K562 (cell line): ENCODE data around the gene RTCA. TPM values are rescaled to one million over a fixed set of nuclear protein-coding genes. Genes with fewer than 3 reads are reported as not detected.

Source experiments
- CBFA2T2 ChIP-seq: fragments of 450-650 bp; conservative IDR thresholded peaks from 2 replicates; pipeline ENCODE4 v1.6.1; 2017; ENCODE audit warnings: mild to moderate bottlenecking
- PKNOX1 ChIP-seq: fragments of 450-650 bp; IDR thresholded peaks from 2 replicates; pipeline ENCODE4 v1.6.1; 2016
- POU5F1 ChIP-seq: fragments of 150-350 bp; IDR thresholded peaks from 2 replicates; pipeline ENCODE4 v1.6.1; 2014; ENCODE audit warnings: borderline replicate concordance, low read length, low read depth, mild to moderate bottlenecking; ENCODE audit not compliant: partially characterized antibody
- PYGO2 ChIP-seq: fragments of 450-650 bp; IDR thresholded peaks from 2 replicates; pipeline ENCODE4 v1.6.1; 2016; ENCODE audit warnings: mild to moderate bottlenecking, missing genetic modification characterization, moderate library complexity, missing compliant biosample characterization
- SP2 ChIP-seq: IDR thresholded peaks from 2 replicates; pipeline ENCODE4 v1.6.1; 2011; ENCODE audit warnings: mild to moderate bottlenecking, low read depth, low read length, moderate library complexity; ENCODE audit not compliant: poor library complexity, severe bottlenecking; ENCODE audit errors: extremely low read depth
- SREBF1 ChIP-seq: fragments of 150-350 bp; IDR thresholded peaks from 2 replicates; pipeline ENCODE4 v1.6.1; 2014; ENCODE audit warnings: antibody characterized with exemption, low read depth, low read length, borderline replicate concordance
- ZBTB8A ChIP-seq: fragments of 450-650 bp; IDR thresholded peaks from 2 replicates; pipeline ENCODE4 v1.6.1; 2018; ENCODE audit warnings: mild to moderate bottlenecking, moderate library complexity; ENCODE audit not compliant: partially characterized antibody
- ZNF695 ChIP-seq: fragments of 450-650 bp; formaldehyde crosslinking; IDR thresholded peaks from 2 replicates; pipeline ENCODE4 v1.4.0; 2020; ENCODE audit warnings: mild to moderate bottlenecking, moderate library complexity
- ZZZ3 ChIP-seq: fragments of 450-650 bp; IDR thresholded peaks from 2 replicates; pipeline ENCODE4 v1.6.1; 2016; ENCODE audit warnings: antibody characterized with exemption, mild to moderate bottlenecking, moderate library complexity
- polyA plus RNA-seq, 8 experiments: library from polyadenylated mRNA; depleted of rRNA in 4 of 8; stranded (reverse) in 5 of 8; unstranded in 3 of 8; fragments of >200 nt; fragmentation: Nextera tagmentation in 2 of 8; fragmentation: Illumina TruSeq in 1 of 8; extraction: Ambion mirVana in 2 of 8; extraction: Trizol in 1 of 8; gene quantifications; 2 replicates each; pipeline versions ENCODE4 v1.2.1 to v1.2.3, GENCODE V29; 2011 to 2014; ENCODE audit warnings: inconsistent platforms in 1 of 8, missing spikeins in 1 of 8
- total RNA-seq, 7 experiments: library from RNA; depleted of rRNA in 6 of 7; stranded (reverse); fragments of >200 nt in 6 of 7; fragmentation: Illumina TruSeq in 2 of 7; extraction: Trizol in 2 of 7; gene quantifications; 2 replicates each; pipeline versions ENCODE4 v1.2.1 to v1.2.3, GENCODE V29; 2011 to 2021; ENCODE audit warnings: low replicate concordance in 1 of 7
- TF ChIP-seq, protein P1 (sequence below): fragments of 450-650 bp; IDR thresholded peaks from 2 replicates; pipeline ENCODE4 v1.6.1; 2017; ENCODE audit warnings: antibody characterized with exemption
- TF ChIP-seq, protein P2 (sequence below): sonication (generic); formaldehyde crosslinking; IDR thresholded peaks from 2 replicates; pipeline ENCODE4 v1.8.1; 2023; ENCODE audit warnings: missing genetic modification reagents, mild to moderate bottlenecking, borderline replicate concordance

The RTCA gene
- total and polyA plus RNA-seq, 9 of the 15 experiments (the other 6 are each of a cell fraction or from before 2014, with no cell fraction given) = 11.6 to 57.2 (median 43.2) TPM

GRCh38 chr1:100287162-100287561 is 21.1 kb downstream of the RTCA start (continued):
- TF ChIP-seq PKNOX1 (no peak), POU5F1 (no peak), ZZZ3 (no peak), PYGO2 (tag) (no peak), SP2 (no peak), ZBTB8A (no peak), ZNF695 (CRISPR knock-in tag) (no peak), SREBF1 (no peak), CBFA2T2 (no peak)
- TF ChIP-seq, protein P1, sequence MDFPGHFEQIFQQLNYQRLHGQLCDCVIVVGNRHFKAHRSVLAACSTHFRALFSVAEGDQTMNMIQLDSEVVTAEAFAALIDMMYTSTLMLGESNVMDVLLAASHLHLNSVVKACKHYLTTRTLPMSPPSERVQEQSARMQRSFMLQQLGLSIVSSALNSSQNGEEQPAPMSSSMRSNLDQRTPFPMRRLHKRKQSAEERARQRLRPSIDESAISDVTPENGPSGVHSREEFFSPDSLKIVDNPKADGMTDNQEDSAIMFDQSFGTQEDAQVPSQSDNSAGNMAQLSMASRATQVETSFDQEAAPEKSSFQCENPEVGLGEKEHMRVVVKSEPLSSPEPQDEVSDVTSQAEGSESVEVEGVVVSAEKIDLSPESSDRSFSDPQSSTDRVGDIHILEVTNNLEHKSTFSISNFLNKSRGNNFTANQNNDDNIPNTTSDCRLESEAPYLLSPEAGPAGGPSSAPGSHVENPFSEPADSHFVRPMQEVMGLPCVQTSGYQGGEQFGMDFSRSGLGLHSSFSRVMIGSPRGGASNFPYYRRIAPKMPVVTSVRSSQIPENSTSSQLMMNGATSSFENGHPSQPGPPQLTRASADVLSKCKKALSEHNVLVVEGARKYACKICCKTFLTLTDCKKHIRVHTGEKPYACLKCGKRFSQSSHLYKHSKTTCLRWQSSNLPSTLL = no peak
- TF ChIP-seq, protein P2, sequence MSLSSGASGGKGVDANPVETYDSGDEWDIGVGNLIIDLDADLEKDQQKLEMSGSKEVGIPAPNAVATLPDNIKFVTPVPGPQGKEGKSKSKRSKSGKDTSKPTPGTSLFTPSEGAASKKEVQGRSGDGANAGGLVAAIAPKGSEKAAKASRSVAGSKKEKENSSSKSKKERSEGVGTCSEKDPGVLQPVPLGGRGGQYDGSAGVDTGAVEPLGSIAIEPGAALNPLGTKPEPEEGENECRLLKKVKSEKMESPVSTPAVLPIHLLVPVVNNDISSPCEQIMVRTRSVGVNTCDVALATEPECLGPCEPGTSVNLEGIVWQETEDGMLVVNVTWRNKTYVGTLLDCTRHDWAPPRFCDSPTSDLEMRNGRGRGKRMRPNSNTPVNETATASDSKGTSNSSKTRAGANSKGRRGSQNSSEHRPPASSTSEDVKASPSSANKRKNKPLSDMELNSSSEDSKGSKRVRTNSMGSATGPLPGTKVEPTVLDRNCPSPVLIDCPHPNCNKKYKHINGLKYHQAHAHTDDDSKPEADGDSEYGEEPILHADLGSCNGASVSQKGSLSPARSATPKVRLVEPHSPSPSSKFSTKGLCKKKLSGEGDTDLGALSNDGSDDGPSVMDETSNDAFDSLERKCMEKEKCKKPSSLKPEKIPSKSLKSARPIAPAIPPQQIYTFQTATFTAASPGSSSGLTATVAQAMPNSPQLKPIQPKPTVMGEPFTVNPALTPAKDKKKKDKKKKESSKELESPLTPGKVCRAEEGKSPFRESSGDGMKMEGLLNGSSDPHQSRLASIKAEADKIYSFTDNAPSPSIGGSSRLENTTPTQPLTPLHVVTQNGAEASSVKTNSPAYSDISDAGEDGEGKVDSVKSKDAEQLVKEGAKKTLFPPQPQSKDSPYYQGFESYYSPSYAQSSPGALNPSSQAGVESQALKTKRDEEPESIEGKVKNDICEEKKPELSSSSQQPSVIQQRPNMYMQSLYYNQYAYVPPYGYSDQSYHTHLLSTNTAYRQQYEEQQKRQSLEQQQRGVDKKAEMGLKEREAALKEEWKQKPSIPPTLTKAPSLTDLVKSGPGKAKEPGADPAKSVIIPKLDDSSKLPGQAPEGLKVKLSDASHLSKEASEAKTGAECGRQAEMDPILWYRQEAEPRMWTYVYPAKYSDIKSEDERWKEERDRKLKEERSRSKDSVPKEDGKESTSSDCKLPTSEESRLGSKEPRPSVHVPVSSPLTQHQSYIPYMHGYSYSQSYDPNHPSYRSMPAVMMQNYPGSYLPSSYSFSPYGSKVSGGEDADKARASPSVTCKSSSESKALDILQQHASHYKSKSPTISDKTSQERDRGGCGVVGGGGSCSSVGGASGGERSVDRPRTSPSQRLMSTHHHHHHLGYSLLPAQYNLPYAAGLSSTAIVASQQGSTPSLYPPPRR (CRISPR knock-in tag) = no peak
